ENCODE measurements around the gene SAFB2.

GRCh38 chr19:5567360-5567969, 55.1 kb downstream of the SAFB2 start, which contains the start of gene TINCR:
- TF ChIP-seq ELK4 (CRISPR knock-in tag; IDR thresholded peaks at IDR 0.05; ENCODE audit: borderline replicate concordance) (no peak), EP300 (IDR thresholded peaks at IDR 0.05; ENCODE audit: low read depth in 2 of 2, low read length in 2 of 2) (no peak), EP300 (CRISPR knock-in tag; IDR thresholded peaks at IDR 0.05; ENCODE audit: borderline replicate concordance) (no peak), FOSL1 (CRISPR knock-in tag; IDR thresholded peaks at IDR 0.05; ENCODE audit: borderline replicate concordance) (no peak), ZNF34 (CRISPR knock-in tag; IDR thresholded peaks at IDR 0.05; ENCODE audit: borderline replicate concordance) (no peak), CTCF (CRISPR knock-in tag; IDR thresholded peaks at IDR 0.05) (peak; percentile 31), EZH2 (conservative IDR thresholded peaks at IDR 0.05; ENCODE audit: low read depth, low read length) (no peak; the same call in 1 of the 2 replicates), ZNF263 (CRISPR knock-in tag; IDR thresholded peaks at IDR 0.05) (no peak), PBX2 (CRISPR knock-in tag; IDR thresholded peaks at IDR 0.05) (no peak), ZKSCAN1 (IDR thresholded peaks at IDR 0.05; ENCODE audit: low read length) (no peak), ZNF318 (CRISPR knock-in tag; IDR thresholded peaks at IDR 0.05) (no peak), BRCA1 (CRISPR knock-in tag; IDR thresholded peaks at IDR 0.05) (no peak), YY1 (IDR thresholded peaks at IDR 0.05; ENCODE audit: insufficient read depth, insufficient replicate concordance, low read depth, low read length) (no peak), ETV6 (CRISPR knock-in tag; conservative IDR thresholded peaks at IDR 0.05) (no peak)
